ENCODE measurements around the gene L3MBTL1.

L3MBTL1 gene

GRCh38 chr20:43544501-43544900 lies 37.0 kb downstream of the L3MBTL1 start:
- Mint-ChIP-seq H3K4me1 (ENCODE audit: low read depth) (no peaks in the 10 kb centered on the region), H3K9me3 (peaks cover 9% of the 10 kb centered on the region), H3K27me3 (no peaks in the 10 kb centered on the region), H3K4me3 (no peak overlapping the region), H3K36me3 (ENCODE audit: low read depth) (peaks cover 41% of the 10 kb centered on the region), H3K27ac (no peak overlapping the region)
- intact Hi-C loops (cut with micrococcal nuclease) = no loop called here

- Mint-ChIP-seq H3K36me3 (ENCODE audit: low read depth) (peaks cover 31% of the 10 kb centered on the region), H3K4me1 (ENCODE audit: low read depth) (no peaks in the 10 kb centered on the region), H3K27me3 (no peaks in the 10 kb centered on the region), H3K27ac (no peak overlapping the region), H3K4me3 (no peak overlapping the region), H3K9me3 (peaks cover 9% of the 10 kb centered on the region)
- intact Hi-C loops (cut with micrococcal nuclease) = no loop called here
These were observed 38.5 kb downstream of the L3MBTL1 start for GRCh38 chr20:43545837-43546578.

GRCh38 chr20:43548273-43548880 lies 40.9 kb downstream of the L3MBTL1 start:
- intact Hi-C loops (cut with micrococcal nuclease) = no loop called here
- Mint-ChIP-seq H3K27me3 (no peaks in the 10 kb centered on the region), H3K27ac (no peak overlapping the region), H3K4me3 (no peak overlapping the region), H3K36me3 (ENCODE audit: low read depth) (peaks cover 28% of the 10 kb centered on the region), H3K4me1 (ENCODE audit: low read depth) (no peaks in the 10 kb centered on the region), H3K9me3 (peaks cover 9% of the 10 kb centered on the region)

GRCh38 chr20:43549416-43550065 lies 42.0 kb downstream of the L3MBTL1 start:
- no peaks in the 10 kb centered on the region for H3K4me1 Mint-ChIP-seq (ENCODE audit: low read depth)
- peaks cover 9% of the 10 kb centered on the region for H3K9me3 Mint-ChIP-seq
- H3K4me3 Mint-ChIP-seq = no peak overlapping the region
- no peak overlapping the region for H3K27ac Mint-ChIP-seq
- intact Hi-C loops (cut with micrococcal nuclease) = no loop called here
- no peaks in the 10 kb centered on the region for H3K27me3 Mint-ChIP-seq
- H3K36me3 Mint-ChIP-seq (ENCODE audit: low read depth) = peaks cover 28% of the 10 kb centered on the region

GRCh38 chr20:43550456-43550855 lies 43.0 kb downstream of the L3MBTL1 start:
- H3K9me3 Mint-ChIP-seq = peaks cover 9% of the 10 kb centered on the region
- H3K36me3 Mint-ChIP-seq (ENCODE audit: low read depth) = peaks cover 22% of the 10 kb centered on the region
- H3K4me3 Mint-ChIP-seq = no peak overlapping the region
- no peak overlapping the region for H3K27ac Mint-ChIP-seq
- no peaks in the 10 kb centered on the region for H3K27me3 Mint-ChIP-seq
- intact Hi-C loops (cut with micrococcal nuclease) = no loop called here
- peaks cover 8% of the 10 kb centered on the region for H3K4me1 Mint-ChIP-seq (ENCODE audit: low read depth)

GRCh38 chr20:43554369-43554768 lies 46.9 kb downstream of the L3MBTL1 start:
- H3K9me3 Mint-ChIP-seq = no peaks in the 10 kb centered on the region
- no peaks in the 10 kb centered on the region for H3K27me3 Mint-ChIP-seq
- no peak overlapping the region for H3K27ac Mint-ChIP-seq
- H3K36me3 Mint-ChIP-seq (ENCODE audit: low read depth) = peaks cover 6% of the 10 kb centered on the region
- intact Hi-C loops (cut with micrococcal nuclease) = no loop called here
- H3K4me3 Mint-ChIP-seq = no peak overlapping the region
- H3K4me1 Mint-ChIP-seq (ENCODE audit: low read depth) = peaks cover 42% of the 10 kb centered on the region

- Mint-ChIP-seq H3K4me3 (no peak within 1 kb of the TSS), H3K4me1 (ENCODE audit: low read depth) (peaks cover 51% of the 10 kb centered on the region), H3K27ac (no peak within 1 kb of the TSS), H3K27me3 (no peaks in the 10 kb centered on the region), H3K9me3 (no peaks in the 10 kb centered on the region), H3K36me3 (ENCODE audit: low read depth) (no peaks in the 10 kb centered on the region)
- intact Hi-C loops (cut with micrococcal nuclease) = no loop called here
These were observed 51.1 kb downstream of the L3MBTL1 start, which contains the start of gene SGK2 for GRCh38 chr20:43558412-43559146. Gene SGK2, plus strand, starts transcription at chr20:43559027. Its CDS starts 7,469 bp downstream, at chr20:43566496.

GRCh38 chr20:43559147-43559987 lies 51.9 kb downstream of the L3MBTL1 start:
- Mint-ChIP-seq H3K9me3 (no peaks in the 10 kb centered on the region), H3K27ac (no peak overlapping the region)

GRCh38 chr20:43560974-43561373 lies 53.5 kb downstream of the L3MBTL1 start:
- intact Hi-C loops (cut with micrococcal nuclease) = no loop called here
- no peaks in the 10 kb centered on the region for H3K27me3 Mint-ChIP-seq
- peaks cover 38% of the 10 kb centered on the region for H3K4me1 Mint-ChIP-seq (ENCODE audit: low read depth)
- no peaks in the 10 kb centered on the region for H3K36me3 Mint-ChIP-seq (ENCODE audit: low read depth)
- H3K27ac Mint-ChIP-seq = no peak overlapping the region
- H3K4me3 Mint-ChIP-seq = no peak overlapping the region
- H3K9me3 Mint-ChIP-seq = no peaks in the 10 kb centered on the region

More at GRCh38 chr20:43559147-43559987, 51.9 kb downstream of the L3MBTL1 start:
- intact Hi-C loops (cut with micrococcal nuclease) = no loop called here
- H3K27me3 Mint-ChIP-seq = no peaks in the 10 kb centered on the region
- H3K4me1 Mint-ChIP-seq (ENCODE audit: low read depth) = peaks cover 51% of the 10 kb centered on the region
- no peaks in the 10 kb centered on the region for H3K36me3 Mint-ChIP-seq (ENCODE audit: low read depth)
- H3K4me3 Mint-ChIP-seq = no peak overlapping the region

- no peak overlapping the region for H3K27ac Mint-ChIP-seq
- no peaks in the 10 kb centered on the region for H3K36me3 Mint-ChIP-seq (ENCODE audit: low read depth)
- intact Hi-C loops (cut with micrococcal nuclease) = no loop called here
These were observed 55.9 kb downstream of the L3MBTL1 start for GRCh38 chr20:43563429-43563828.

GRCh38 chr20:43563991-43564390 lies 56.5 kb downstream of the L3MBTL1 start:
- Mint-ChIP-seq H3K27me3 (no peaks in the 10 kb centered on the region), H3K4me1 (ENCODE audit: low read depth) (peaks cover 22% of the 10 kb centered on the region), H3K4me3 (no peak overlapping the region), H3K27ac (no peak overlapping the region), H3K36me3 (ENCODE audit: low read depth) (no peaks in the 10 kb centered on the region), H3K9me3 (no peaks in the 10 kb centered on the region)
- intact Hi-C loops (cut with micrococcal nuclease) = no loop called here

More at GRCh38 chr20:43563429-43563828, 55.9 kb downstream of the L3MBTL1 start:
- Mint-ChIP-seq H3K9me3 (no peaks in the 10 kb centered on the region), H3K27me3 (no peaks in the 10 kb centered on the region), H3K4me1 (ENCODE audit: low read depth) (peaks cover 28% of the 10 kb centered on the region), H3K4me3 (no peak overlapping the region)

GRCh38 chr20:43564455-43564854 lies 57.0 kb downstream of the L3MBTL1 start:
- Mint-ChIP-seq H3K4me1 (ENCODE audit: low read depth) (peaks cover 18% of the 10 kb centered on the region), H3K9me3 (no peaks in the 10 kb centered on the region), H3K27ac (no peak overlapping the region), H3K27me3 (no peaks in the 10 kb centered on the region), H3K36me3 (ENCODE audit: low read depth) (no peaks in the 10 kb centered on the region), H3K4me3 (no peak overlapping the region)
- intact Hi-C loops (cut with micrococcal nuclease) = no loop called here
